Measurements from ENCODE around the gene KIF7.

The KIF7 gene

DNA sequence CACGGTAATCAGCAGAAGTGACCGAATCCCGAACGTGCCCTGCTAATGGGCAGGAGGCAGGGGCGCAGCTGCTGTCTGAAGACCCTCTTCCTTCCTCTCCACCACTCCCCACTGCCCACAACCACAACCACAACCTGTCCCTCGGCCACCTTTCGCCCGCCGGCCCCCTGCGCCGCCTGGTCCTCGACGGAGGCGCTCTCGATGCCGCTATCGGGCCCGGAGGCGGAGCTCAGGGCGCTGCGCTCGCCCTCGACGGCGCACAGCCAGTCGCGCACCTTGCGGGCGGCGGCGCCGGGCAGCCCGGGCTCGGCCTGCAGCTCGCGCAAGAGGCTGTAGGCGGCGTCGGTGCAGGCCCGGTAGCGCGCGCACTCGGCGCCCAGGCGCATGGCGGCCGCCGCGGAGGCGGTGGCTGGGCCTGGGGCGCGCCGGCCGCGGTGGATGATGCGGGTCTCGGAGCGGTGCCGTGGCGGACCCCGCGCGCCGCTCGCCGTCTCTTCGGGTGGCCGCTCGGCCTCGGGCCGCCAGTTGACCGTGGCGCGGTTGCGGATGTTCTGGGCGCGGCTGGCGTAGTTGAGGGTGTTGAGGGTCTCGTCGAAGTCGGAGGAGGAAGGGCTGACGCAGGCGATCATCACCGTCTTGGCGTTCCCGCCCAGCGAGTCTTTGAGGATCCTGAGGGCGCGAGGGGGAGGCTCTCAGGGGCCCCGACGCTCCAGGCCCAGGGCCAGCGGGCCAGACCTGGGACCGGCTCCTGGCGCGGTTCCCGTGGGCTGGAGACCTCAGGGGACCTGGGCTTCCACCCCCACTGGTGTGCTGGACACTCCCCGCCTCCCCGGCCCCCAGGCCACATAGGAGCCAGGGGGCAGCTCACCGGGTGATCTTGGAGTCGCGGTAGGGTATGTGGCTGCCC, 6.9 kb downstream of the KIF7 start:
- no peak for DNase-seq

DNA sequence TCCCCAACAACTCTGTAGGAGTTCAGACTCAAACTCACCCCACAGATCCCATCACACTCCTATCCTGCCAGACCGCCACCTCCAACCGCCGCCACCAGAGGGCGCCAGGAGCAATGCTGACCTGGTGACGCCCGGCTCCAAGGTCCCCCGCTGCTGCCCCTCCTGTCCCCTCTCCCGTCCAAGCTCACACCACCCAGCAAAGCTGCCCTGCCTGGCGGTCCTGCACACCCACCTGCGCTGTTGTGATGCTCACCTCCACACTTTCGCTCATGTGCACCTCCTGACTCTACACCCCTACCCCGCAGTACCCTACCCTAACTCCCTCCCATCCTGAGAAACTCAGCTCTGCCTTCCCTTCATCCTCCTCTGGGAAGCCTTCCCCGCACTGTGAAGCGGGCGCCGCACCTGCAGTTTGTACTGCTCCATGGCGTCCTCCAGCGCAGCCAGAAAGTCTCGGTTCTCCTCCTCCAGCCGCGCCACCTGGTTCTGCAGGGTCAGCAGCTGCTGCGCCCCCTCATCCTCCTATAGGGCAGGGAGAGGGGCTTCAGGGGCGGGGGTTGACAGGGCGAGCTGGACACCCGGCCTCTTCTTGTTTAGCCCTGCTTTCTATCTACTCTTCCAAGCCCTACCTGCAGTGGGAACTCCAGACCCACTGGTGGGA, 7.9 kb downstream of the KIF7 start:
- peak; percentile 22 for DNase-seq

DNA sequence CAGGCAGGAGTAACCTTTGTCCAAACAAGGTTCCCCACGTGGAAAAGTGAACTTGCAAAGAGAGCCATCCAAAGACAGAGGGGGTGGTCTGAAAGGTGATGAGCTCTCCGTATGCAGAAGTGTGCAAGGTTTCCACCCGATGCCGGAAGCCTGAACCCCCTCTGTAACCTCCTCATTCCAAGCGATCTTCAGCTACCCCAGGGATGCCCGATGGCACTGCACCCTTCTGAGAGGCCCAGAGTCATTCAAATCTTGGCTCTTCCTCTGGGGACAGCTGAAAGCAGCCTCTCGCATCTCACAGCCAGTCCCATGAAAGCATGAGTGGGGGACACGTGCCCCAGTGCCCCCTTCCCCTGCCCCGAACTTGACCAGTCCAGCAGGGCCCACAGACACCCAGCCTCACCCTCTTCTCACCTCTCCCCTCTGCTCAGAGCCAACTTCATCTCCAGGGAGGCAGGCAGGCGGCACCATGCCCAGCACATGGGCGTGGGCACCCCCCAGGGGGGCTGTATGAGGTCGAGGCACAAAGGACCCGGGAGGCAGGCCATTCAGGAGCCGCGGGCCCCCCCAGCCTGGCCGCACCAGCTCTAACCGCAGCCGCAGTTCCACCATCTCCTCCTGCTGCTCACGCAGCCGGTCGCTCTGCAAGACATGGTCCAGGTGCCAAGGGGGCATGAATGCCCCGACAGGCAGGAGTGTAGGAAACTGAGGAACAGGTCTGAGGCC, 8.7 kb downstream of the KIF7 start:
- DNase-seq, result no peak

DNA sequence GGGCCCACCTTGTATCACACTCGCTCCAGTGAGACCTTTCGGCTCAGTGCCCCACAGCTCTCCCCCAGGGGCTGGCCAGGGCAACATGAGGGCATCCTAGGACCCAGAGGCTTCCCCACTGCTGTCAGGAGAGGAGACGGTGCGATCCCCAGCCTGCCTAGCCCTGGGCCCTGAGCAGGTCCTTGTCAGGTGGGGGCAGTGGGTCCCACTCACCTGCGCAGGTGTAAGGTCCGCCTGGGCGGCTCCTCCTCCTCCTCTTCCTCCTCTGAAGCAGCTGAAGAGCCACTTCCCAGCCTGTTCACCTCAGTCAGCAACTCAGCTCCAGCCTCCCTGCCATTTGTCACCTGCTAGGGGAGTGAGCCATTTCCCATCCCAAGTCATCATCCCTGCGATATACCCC, 9.6 kb downstream of the KIF7 start:
- no peak for DNase-seq

DNA sequence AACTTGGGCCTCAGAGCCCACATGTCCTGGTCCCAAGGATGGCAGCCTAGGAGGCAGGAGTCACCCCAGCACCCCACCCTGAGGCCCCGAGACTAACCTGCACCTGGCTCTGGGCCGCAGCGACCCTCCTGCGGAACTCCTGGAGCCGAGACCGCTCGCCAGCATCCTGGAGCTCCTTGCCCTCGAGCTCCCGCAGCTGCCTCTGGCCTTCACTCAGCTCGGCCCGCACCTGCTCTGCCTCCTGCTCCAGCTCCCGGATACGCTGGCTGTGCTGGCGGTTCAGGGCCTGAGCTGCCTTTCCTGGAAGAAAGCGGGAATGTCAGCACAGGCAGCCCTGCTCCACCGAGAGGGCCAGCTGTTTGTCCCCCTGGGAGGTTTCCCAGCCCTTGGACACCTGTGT, 13.2 kb downstream of the KIF7 start:
- DNase-seq, result no peak

DNA sequence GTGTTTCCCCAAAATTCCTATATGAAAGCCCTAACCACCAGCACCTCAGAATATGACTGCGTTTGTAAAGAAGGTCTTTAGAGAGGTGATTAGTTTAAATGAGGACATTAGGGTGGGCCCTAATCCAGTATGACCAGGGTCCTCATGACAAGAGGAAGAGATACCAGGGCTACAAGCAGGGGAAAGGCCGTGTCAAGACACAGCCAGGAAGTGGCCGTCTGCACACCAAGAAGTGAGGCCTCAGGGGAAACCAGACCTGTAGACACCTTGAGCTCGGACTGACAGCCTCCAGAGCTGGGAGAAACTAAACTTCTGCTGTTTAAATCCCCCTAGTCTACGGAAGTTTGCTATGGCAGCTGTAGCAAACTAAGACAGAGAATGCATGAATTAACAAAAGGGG, 14.2 kb downstream of the KIF7 start:
- DNase-seq, result no peak

DNA sequence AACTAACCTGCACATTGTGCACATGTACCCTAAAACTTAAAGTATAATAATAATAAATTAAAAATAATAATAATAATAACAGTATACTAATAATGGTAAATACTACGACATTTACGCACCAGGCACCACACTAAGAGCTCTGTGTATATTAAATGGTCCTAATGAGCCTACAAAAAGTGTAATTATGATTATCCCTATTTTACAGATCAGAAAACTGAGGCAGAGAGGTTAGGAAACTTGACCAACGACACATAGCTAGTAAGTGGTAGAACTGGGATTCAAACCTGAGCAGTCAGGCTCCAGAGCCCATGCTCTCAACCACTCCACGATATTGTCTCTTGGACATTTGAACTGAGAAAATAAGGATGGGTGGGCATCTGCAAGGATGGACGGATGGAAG, 15.0 kb downstream of the KIF7 start:
- DNase-seq, result no peak

DNA sequence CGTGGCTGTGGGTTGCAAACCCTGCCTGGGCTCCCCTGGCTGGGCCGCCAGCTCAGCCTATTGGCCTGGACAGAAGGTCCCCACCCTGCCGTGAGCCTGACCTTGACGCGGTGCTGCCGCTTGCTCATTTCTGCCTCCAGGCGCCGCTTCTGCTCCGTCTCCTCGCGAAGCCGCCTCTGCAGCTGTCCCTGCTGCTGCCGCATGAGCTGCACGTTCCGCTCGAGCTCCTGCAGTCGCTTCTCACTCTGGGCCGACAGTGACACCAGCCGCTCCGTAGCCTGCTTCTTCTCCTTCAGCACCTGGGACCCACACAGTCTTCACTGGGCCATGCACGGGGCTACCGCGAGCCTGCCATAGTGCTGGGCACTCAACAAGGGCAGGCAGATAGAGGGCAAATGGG, 21.7 kb downstream of the KIF7 start:
- no peak for DNase-seq

DNA sequence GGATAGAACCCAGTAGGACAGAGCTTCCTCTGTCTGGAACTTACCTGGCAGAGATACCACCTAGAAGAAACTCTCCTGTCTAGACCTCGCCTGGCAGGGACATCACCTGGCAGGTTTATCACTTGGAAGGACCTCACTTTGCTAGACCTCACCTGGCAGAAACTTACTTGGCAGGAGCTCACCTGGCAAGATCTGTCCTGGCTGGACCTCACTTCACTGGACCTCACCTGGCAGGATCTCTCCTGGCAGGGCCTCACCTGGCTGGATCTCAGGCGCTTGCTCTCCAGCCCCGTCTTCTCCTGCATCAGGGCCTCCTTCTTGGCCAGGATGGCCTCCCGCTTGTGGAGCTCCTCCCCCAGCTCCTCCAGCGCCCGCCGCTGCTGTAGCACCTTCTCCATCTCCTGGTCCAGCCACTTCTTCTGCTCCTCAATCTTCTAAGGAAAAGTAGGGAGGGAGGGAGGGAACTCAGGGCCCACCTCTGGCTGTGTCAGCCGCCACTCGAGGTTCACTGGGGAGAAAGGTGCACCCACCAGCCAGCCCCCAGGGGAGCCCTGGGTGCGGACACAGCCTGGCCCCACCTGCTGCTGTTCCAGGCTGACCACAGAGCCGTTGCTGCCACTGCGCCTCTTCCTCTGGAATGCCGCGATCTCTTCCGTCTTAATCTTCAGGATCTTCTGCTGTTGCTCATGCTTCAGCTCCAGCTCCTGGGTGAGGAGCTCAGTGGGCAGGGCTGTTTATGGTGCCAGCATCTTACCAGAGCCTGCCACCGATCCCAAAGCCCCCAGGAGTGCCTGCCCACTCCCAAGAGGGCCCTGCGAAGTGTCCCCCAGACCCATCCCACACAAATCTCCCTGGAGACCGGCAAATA, 22.5 kb downstream of the KIF7 start:
- DNase-seq, result no peak

DNA sequence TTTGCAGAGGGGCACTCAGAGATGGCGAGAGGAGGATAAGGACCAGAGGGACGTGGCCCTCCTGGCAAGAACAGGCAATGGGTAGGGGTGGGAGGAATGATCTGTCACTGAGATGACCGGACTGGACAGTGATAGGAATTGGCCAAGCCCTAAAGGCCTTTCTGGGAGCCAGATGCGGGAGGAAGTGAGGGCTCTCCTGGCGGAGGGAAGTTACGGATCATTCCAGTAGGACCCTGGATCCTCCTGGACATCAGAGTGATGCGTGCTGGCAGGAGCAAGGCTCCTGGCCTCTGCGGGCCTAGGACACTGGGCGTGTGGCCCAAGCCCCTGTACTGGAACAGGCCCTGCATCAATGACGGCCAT, 23.4 kb downstream of the KIF7 start:
- no peak for DNase-seq

DNA sequence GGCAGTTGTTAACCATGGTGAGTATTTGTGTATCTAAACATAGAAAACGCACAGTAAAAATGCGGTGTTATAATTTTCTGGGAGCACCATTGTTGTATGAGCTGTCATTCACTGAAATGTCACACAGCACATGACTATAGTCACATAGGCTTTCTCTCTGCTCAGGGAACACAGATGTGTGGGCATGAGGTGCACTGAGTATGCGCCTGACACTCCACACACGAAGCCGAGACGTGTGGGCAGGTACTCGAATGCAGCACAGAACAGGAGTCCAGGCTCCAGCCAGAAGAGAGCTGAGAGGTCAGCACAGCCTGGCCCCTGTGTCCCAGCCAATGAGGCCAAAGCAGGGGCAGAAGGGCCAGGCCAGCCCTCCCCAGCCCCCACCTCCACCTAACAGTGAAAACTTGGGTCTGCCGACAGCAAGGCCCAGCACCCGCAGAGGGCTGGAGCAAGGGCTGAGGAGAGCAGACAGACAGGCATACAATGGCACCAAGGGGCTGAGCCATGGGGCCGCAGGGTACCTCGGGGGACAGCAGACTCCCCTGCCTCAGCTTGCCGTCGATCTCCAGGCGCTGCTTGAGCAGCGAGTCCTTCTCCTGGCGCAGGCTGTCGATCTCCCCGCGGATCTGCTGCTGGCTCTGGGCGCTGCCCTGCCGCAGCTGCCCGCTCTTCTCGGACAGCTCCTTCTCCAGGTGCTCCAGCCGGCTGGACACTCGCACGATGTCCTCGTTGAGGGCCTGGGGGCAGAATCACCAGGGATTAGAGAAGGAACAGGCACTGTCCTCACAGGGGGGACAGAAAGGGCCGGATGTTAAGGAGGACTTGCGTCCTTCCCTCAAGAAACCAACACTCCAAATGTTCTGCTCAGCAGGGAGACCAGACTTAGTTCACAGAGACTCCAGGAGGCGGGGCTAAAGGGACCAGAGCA, 24.0 kb downstream of the KIF7 start:
- DNase-seq, result no peak

DNA sequence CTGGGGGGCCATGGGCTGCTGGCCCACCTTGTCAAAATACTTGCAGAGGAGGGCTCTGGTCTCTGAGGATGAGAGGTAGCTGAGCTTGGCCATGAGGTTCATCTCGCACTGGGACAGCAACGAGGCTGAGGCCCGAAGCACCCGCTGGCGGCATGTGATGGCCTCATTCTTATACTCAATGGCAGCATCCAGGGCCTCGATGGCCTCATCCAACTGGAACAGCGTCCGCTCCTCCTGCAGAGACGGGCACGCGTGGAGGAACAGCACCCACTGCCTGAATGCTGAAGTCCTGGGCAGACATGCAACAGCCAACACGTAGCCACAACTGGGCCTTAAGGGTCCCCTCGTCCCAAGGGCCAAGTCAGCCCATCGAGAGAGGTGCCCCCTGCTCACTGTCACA, 25.0 kb downstream of the KIF7 start:
- DNase-seq, result no peak

DNA sequence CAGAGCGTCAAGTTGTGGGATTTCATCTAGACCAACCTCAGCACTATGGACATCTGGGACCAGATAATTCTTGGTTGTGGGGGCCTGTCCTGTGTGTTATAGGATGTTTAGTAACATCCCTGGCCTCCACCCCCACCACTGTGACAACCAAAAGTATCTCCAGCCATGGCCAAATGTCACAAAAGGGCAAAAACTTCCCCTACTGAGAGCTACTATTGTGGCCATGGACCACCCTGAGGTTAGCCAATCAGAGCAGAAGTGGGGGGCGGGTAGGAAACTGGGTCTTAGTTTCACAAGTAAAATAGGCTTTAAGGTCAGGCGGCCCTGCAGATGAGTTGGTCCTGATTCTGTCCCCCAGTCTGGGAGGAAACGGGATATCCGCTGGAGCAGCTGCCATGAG, 25.4 kb downstream of the KIF7 start:
- DNase-seq, result no peak

DNA sequence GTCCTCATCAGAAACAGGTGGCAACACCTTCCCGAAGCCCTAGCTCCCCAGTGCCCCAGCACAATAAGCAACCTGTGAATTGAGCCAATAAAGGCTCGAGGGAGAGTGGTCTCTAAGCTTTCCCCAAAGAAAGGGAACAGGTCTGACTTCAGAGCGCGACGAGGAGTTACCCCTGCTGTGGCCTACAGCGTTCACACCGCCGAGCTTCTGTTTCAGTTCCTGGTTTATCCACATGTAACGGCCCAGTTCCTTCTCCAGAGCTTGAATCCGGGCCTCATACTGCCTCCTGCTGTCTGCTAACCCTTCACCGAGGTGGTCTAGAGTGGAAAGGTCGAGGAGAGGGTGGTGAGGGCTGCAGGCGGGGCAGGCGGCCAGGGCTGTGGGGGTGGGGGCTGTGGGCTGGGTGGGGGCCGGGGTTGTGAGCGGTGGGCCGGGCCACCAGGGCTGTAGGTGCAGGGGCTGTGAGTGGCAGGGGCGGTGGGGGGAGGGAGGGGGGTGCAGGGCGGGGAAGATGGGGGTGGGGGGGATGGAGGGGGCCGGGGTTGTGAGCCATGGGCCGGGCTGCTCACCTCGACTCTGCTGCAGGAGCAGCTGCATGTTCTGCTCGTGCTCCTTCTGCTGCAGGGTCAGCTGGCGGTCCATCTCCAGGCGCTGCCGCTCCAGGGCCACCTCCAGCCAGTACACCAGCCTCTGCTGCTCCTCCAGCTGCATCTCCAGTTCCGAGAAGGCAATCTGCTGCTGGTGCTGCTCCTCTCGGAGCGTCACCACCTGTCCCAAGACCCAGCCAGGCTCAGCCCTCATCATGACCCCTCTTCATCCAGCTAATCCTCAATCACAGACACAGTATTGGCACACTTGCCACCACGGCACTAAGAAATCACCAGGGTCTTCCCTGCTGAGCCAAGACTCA, 26.2 kb downstream of the KIF7 start:
- no peak for DNase-seq

DNA sequence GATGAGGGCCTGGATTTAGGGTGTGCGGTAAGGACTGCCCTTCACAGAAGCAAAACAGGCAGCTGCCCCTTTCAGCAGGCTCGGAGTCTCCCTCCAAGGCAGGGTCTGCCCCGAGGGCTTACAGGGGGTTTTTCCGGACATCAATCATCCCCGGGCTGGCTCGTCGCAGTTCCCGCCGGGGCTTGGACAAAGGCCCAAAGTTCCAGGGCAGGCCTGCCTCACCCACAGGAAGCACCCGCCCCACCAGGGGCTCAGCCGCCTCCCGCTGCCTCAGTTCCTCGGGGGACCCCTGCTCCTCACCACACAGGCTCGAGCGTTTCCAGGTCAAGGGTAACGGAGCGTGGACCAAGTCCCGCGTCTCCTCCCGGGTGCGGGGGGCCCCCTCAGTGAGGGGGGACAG, 27.0 kb downstream of the KIF7 start:
- no peak for DNase-seq

DNA sequence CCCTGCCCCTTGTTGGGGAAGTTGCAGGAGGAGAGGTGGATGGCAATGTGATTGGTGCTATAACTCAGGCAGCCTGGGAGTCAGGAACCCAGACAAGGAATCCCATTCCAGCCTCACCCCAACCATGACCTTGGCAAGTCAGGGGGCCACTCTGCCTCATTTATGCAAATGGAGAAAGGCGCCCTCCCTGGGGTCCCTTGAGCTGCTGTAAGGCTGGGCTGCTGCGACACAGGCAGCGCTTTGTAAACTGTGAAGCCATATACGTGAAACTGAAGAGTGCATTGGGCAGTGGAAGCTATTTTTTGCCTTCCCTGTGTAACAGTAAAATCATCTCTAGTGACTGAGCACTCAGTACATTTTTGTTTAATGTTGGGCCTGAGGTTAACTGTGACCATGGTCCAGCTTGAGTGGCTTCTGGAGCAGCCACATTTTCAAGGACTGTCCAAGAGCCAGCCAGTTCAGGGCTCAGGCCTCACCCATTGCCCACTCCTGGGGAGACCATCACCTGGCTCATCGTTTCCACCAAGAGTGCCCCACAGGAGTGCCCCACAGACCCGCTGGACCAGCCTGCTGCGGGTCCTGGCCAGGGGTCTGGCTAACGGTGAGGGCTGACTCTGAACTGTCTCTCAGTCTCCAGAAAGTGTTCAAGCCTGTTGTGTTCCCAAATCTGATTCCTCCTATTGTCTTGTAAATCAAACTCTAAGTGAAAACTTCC, 27.9 kb downstream of the KIF7 start:
- DNase-seq, result no peak

DNA sequence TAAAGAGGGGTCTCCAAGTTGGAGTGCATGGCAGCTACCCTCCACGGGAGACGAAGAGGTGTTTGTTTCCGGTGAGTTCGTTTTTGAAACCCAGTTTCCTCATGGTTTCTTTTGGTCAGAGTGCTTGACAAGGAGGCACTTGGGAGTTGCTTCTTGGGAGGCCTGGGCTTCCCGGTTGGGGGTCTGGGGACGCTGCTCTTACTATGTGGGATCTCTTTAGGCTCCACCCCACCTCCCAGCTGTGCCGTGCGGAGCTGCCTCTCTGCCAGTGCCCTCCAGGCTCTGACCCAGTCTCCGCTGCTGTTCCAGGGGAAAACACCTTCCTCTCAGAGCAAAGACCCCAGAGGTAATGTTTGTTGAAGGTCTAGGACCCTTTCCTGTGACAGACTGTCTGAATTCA, 29.6 kb downstream of the KIF7 start:
- no peak for DNase-seq

DNA sequence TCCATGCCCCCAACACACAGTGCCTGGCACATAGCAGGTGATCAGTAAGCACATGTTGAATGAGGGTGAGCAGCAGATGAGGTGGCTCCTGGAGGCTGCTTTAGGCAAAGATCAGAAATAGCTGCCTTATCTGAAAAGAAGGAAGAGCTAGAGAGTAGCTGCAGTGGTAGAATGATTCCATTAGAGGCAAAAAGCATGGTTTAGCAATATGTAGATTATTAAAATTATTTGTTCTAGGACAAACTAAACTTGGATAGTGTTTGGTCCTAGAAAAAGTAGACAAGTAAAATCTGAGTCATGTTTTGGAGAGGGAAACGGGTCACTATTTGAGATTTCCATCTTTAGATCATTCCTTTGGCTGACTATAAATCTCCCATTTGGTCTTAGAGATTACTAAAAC, 32.1 kb downstream of the KIF7 start:
- DNase-seq, result no peak

DNA sequence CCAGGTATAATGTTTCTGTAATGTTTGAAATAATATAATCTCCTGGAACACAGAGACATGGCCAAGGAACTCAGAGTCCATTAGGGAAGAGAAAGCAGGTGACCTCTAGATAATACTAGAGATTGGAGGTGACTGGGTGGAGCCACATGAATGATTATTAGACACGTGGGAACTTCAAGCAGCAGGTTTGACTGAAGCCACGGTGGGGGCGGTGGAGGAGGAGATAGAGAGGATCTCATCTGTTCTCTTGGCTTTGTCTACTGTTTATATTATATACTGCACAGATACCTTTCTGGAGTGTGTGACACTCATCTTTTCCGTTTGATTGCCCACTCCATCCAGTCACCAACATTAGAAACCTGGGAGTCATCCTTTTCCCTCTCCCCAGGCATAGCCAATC, 33.7 kb downstream of the KIF7 start:
- no peak for DNase-seq

DNA sequence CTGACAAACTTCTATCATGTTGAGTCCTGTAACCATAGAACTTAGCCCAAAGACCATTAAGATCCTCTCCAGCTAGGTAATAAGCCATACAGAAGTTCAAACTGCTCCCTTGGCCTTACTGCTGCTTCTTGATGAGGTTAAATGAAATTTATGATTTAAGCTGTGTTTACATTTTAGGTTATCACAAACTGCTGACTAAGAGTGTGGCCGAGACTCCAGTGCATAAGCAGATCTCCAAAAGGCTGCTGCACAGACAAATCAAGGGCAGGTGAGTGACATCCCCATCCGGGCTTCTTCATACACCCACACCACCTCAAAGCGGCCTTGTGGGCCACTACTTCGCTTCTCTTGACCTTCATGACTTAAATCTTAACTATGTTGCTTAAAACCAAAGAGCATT, 39.0 kb downstream of the KIF7 start:
- DNase-seq, result no peak

Data from CD4-positive, alpha-beta T cell treated with Interferon gamma for 1 hour (primary cell).